Endothelial cell of umbilical vein (primary cell): ENCODE results near the gene PROKR2.

Experiments used
- CTCF ChIP-seq, 2 donors: IDR thresholded peaks; 1 replicate in 1 of 2; 2 replicates in 1 of 2; pipeline ENCODE4 v1.5.1; 2011; ENCODE audit warnings: low read length in 2 of 2, mild to moderate bottlenecking in 2 of 2, moderate library complexity in 2 of 2, control low read depth in 1 of 2, inconsistent platforms in 1 of 2, low read depth in 1 of 2; ENCODE audit not compliant: insufficient read depth in 1 of 2; ENCODE audit errors: extremely low read depth in 1 of 2
- EZH2 ChIP-seq: IDR thresholded peaks from 2 replicates; pipeline ENCODE4 v1.6.1; 2012; ENCODE audit warnings: borderline replicate concordance, low read depth, mild to moderate bottlenecking, moderate library complexity, low read length, inconsistent platforms; ENCODE audit not compliant: severe bottlenecking
- JUN ChIP-seq: IDR thresholded peaks from 2 replicates; pipeline ENCODE4 v1.6.1; 2011; ENCODE audit warnings: borderline replicate concordance, low read depth; ENCODE audit not compliant: insufficient read length, insufficient read depth
- MYC ChIP-seq: IDR thresholded peaks from one replicate; pipeline ENCODE4 v1.6.1; 2011; ENCODE audit warnings: mild to moderate bottlenecking, low read depth, low read length
- POLR2A ChIP-seq: IDR thresholded peaks from 2 replicates; pipeline ENCODE4 v1.6.1; 2012; ENCODE audit warnings: low read depth, mild to moderate bottlenecking, control low read depth, low read length
- POLR2AphosphoS5 ChIP-seq: IDR thresholded peaks from 2 replicates; pipeline ENCODE4 v1.6.1; 2012; ENCODE audit warnings: low read depth, mild to moderate bottlenecking, control low read depth, low read length, moderate library complexity; ENCODE audit not compliant: insufficient read depth
- TF ChIP-seq, protein P1 (sequence below): IDR thresholded peaks from 2 replicates; pipeline ENCODE4 v1.6.1; 2011; ENCODE audit not compliant: insufficient read depth, insufficient read length

GRCh38 chr20:5267092-5267491 lies 49.7 kb downstream of the PROKR2 start:
- TF ChIP-seq JUN, result no peak
- no peak for TF ChIP-seq CTCF (IDR thresholded peaks at IDR 0.05; ENCODE audit: extremely low read depth in 1 of 2, insufficient read depth in 1 of 2, low read depth in 1 of 2, low read length in 2 of 2)
- no peak for TF ChIP-seq EZH2
- no peak for TF ChIP-seq POLR2A
- TF ChIP-seq POLR2AphosphoS5, result no peak
- TF ChIP-seq, protein P1, sequence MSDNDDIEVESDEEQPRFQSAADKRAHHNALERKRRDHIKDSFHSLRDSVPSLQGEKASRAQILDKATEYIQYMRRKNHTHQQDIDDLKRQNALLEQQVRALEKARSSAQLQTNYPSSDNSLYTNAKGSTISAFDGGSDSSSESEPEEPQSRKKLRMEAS, result no peak
- TF ChIP-seq MYC, result no peak
